WTC11 (cell line): ENCODE data around the gene ZDHHC14. TPM values are rescaled to one million over a fixed set of nuclear protein-coding genes. Genes with fewer than 3 reads are reported as not detected.

Experiments used
- ATAC-seq: fragments of 200-7000 bp; cut with Tn5 transposase; 2 replicates; pipeline ENCODE4 v1.10.0; 2021; ENCODE audit warnings: mild to moderate bottlenecking, moderate library complexity
- CTCF ChIA-PET: fragments of 300-600 bp; sonication (Branson Sonifier 250); formaldehyde crosslinking; loops from one replicate; lab custom pipeline; 2021; ENCODE audit warnings: antibody characterized with exemption; lab: Charles Lee
- POLR2A ChIA-PET: fragments of 350-600 bp; sonication (Branson Sonifier 250); formaldehyde crosslinking; loops from one replicate; lab custom pipeline; 2021; ENCODE audit warnings: antibody characterized with exemption; lab: Charles Lee
- DNase-seq: peaks from one replicate; pipeline ENCODE4 v3.0.0; 2021; ENCODE audit warnings: low spot score
- H3K27ac Mint-ChIP-seq: 2 replicates; pipeline ENCODE4 v1.8.0; 2021; ENCODE audit warnings: mixed read lengths
- H3K27me3 Mint-ChIP-seq: 2 replicates; pipeline ENCODE4 v1.8.0; 2021; ENCODE audit warnings: low read depth, mild to moderate bottlenecking, moderate library complexity, mixed read lengths
- H3K36me3 Mint-ChIP-seq: 2 replicates; pipeline ENCODE4 v1.8.0; 2021; ENCODE audit warnings: mixed read lengths
- H3K4me1 Mint-ChIP-seq: 2 replicates; pipeline ENCODE4 v1.8.0; 2022; ENCODE audit warnings: mixed read lengths
- H3K4me3 Mint-ChIP-seq: 2 replicates; pipeline ENCODE4 v1.8.0; 2021; ENCODE audit warnings: mild to moderate bottlenecking, moderate library complexity, mixed read lengths
- H3K9me3 Mint-ChIP-seq: 2 replicates; pipeline ENCODE4 v1.8.0; 2021; ENCODE audit warnings: mixed read lengths
- EMX1 ChIP-seq: fragments of 250-450 bp; sonication (Bioruptor Pico); IDR thresholded peaks from 2 replicates; pipeline ENCODE4 v1.8.0; 2021; ENCODE audit warnings: mild to moderate bottlenecking
- MYBL2 ChIP-seq: sonication (generic); formaldehyde crosslinking; IDR thresholded peaks from 2 replicates; pipeline ENCODE4 v1.8.1; 2023; ENCODE audit warnings: mild to moderate bottlenecking, moderate library complexity, missing genetic modification reagents
- NFATC4 ChIP-seq: fragments of 250-450 bp; sonication (Bioruptor Pico); IDR thresholded peaks from 2 replicates; pipeline ENCODE4 v1.9.0; 2021; ENCODE audit warnings: mild to moderate bottlenecking
- NFE2L1 ChIP-seq: sonication (generic); formaldehyde crosslinking; IDR thresholded peaks from 2 replicates; pipeline ENCODE4 v1.8.1; 2023; ENCODE audit warnings: missing genetic modification reagents
- OVOL2 ChIP-seq: fragments of 250-450 bp; sonication (Bioruptor Pico); IDR thresholded peaks from 2 replicates; pipeline ENCODE4 v1.9.0; 2021; ENCODE audit warnings: mild to moderate bottlenecking, borderline replicate concordance
- SP1 ChIP-seq: sonication (generic); formaldehyde crosslinking; conservative IDR thresholded peaks from 2 replicates; pipeline ENCODE4 v1.8.1; 2022; ENCODE audit warnings: missing genetic modification reagents
- TP53 ChIP-seq: sonication (generic); formaldehyde crosslinking; IDR thresholded peaks from 2 replicates; pipeline ENCODE4 v1.8.1; 2023; ENCODE audit warnings: mild to moderate bottlenecking, missing genetic modification reagents
- ZBTB21 ChIP-seq: sonication (generic); formaldehyde crosslinking; IDR thresholded peaks from 2 replicates; pipeline ENCODE4 v1.8.1; 2023; ENCODE audit warnings: mild to moderate bottlenecking, missing genetic modification reagents, borderline replicate concordance
- ZNF121 ChIP-seq: sonication (generic); formaldehyde crosslinking; IDR thresholded peaks from 2 replicates; pipeline ENCODE4 v1.8.0; 2023; ENCODE audit warnings: missing genetic modification reagents
- ZNF416 ChIP-seq: fragments of 250-450 bp; sonication (Bioruptor Pico); IDR thresholded peaks from 2 replicates; pipeline ENCODE4 v1.9.0; 2021; ENCODE audit warnings: mild to moderate bottlenecking, inconsistent platforms
- ZNF423 ChIP-seq: fragments of 250-450 bp; sonication (Bioruptor Pico); IDR thresholded peaks from 2 replicates; pipeline ENCODE4 v2.1.2; 2022; ENCODE audit warnings: mild to moderate bottlenecking, moderate library complexity
- total RNA-seq: library from RNA; stranded (reverse); gene quantifications from 3 replicates; pipeline ENCODE4 v1.2.3, GENCODE V29; 2021
- TF ChIP-seq, protein P1 (sequence below): sonication (generic); formaldehyde crosslinking; IDR thresholded peaks from 2 replicates; pipeline ENCODE4 v1.8.1; 2023; ENCODE audit warnings: mild to moderate bottlenecking, moderate library complexity, missing genetic modification reagents
- TF ChIP-seq, protein P2 (sequence below): fragments of 200-600 bp; IDR thresholded peaks from 2 replicates; pipeline ENCODE4 v1.8.0; 2022; ENCODE audit warnings: antibody characterized with exemption
- TF ChIP-seq, protein P3 (sequence below): sonication (generic); formaldehyde crosslinking; IDR thresholded peaks from 2 replicates; pipeline ENCODE4 v1.8.0; 2022; ENCODE audit warnings: missing genetic modification reagents
- TF ChIP-seq, protein P4 (sequence below): sonication (generic); formaldehyde crosslinking; IDR thresholded peaks from 2 replicates; pipeline ENCODE4 v1.8.1; 2022; ENCODE audit warnings: mild to moderate bottlenecking, moderate library complexity, missing genetic modification reagents
- TF ChIP-seq, protein P5 (sequence below): fragments of 250-450 bp; sonication (Bioruptor Pico); conservative IDR thresholded peaks from 2 replicates; pipeline ENCODE4 v1.9.0; 2021; ENCODE audit warnings: mild to moderate bottlenecking
- TF ChIP-seq, protein P6 (sequence below): sonication (generic); formaldehyde crosslinking; IDR thresholded peaks from 2 replicates; pipeline ENCODE4 v1.8.1; 2023; ENCODE audit warnings: mild to moderate bottlenecking, missing genetic modification reagents, moderate library complexity
- TF ChIP-seq, protein P7 (sequence below): sonication (generic); formaldehyde crosslinking; conservative IDR thresholded peaks from 2 replicates; pipeline ENCODE4 v1.8.1; 2023; ENCODE audit warnings: mild to moderate bottlenecking, low read depth, missing genetic modification reagents, moderate library complexity

The ZDHHC14 gene
- total RNA-seq, 1 experiment from 2014 or later, result 6.6 TPM

DNA sequence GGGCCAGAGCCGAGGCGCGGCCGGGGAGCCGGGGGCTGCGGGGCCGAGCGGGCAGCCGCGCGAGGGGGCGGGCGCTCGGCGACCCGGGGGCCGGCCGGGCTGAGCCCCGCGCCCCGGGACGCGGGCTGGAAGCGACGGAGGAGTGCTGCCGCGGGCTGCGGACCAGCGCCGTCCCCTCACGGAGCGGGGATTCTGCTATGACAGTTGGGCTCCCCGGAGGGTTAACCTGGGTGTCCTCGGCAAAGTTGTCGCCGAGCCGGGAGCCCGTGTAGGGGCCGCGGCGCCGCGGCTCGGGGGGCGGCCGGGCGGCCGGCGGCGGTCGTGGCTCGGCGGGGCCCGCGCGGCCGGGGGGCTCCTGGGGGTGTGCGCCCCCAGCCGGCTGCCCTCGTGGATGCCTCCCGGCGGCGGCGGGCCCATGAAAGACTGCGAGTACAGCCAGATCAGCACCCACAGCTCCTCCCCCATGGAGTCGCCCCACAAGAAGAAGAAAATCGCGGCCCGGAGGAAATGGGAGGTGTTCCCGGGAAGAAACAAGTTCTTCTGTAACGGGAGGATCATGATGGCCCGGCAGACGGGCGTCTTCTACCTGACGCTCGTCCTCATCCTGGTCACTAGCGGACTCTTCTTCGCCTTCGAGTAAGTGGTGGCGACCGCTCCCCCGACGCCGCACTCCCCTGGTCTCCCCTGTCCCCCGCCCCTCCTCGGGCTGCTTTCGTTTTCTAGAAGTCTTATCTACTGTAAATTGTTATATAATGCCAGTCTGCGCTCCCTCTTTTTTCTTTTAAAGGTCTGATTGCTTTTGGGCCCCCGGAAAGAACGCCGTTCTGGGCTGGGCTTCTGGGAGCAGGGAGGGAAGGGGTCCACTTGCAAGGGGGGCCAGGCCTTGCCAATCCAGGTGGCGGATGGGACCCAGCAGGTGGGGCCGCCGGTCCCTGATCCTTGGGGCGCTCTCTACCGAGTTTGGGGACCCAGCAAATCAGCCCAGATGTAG lies 936 bp downstream of the ZDHHC14 start:
- peak; percentile 40 for DNase-seq
- TF ChIP-seq, protein P1, sequence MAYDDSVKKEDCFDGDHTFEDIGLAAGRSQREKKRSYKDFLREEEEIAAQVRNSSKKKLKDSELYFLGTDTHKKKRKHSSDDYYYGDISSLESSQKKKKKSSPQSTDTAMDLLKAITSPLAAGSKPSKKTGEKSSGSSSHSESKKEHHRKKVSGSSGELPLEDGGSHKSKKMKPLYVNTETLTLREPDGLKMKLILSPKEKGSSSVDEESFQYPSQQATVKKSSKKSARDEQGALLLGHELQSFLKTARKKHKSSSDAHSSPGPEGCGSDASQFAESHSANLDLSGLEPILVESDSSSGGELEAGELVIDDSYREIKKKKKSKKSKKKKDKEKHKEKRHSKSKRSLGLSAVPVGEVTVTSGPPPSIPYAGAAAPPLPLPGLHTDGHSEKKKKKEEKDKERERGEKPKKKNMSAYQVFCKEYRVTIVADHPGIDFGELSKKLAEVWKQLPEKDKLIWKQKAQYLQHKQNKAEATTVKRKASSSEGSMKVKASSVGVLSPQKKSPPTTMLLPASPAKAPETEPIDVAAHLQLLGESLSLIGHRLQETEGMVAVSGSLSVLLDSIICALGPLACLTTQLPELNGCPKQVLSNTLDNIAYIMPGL (CRISPR knock-in tag), result 0 out of 2 replicates have a peak, but pooled peaks have one; percentile 22
- TF ChIP-seq, protein P2, sequence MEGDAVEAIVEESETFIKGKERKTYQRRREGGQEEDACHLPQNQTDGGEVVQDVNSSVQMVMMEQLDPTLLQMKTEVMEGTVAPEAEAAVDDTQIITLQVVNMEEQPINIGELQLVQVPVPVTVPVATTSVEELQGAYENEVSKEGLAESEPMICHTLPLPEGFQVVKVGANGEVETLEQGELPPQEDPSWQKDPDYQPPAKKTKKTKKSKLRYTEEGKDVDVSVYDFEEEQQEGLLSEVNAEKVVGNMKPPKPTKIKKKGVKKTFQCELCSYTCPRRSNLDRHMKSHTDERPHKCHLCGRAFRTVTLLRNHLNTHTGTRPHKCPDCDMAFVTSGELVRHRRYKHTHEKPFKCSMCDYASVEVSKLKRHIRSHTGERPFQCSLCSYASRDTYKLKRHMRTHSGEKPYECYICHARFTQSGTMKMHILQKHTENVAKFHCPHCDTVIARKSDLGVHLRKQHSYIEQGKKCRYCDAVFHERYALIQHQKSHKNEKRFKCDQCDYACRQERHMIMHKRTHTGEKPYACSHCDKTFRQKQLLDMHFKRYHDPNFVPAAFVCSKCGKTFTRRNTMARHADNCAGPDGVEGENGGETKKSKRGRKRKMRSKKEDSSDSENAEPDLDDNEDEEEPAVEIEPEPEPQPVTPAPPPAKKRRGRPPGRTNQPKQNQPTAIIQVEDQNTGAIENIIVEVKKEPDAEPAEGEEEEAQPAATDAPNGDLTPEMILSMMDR, result no peak
- no peaks in the 10 kb centered on the region for H3K9me3 Mint-ChIP-seq
- peaks cover 21% of the 10 kb centered on the region for H3K4me1 Mint-ChIP-seq
- no peaks in the 10 kb centered on the region; the same call in 1 of the 2 replicates for H3K36me3 Mint-ChIP-seq
- CTCF ChIA-PET, result no interaction called here
- ATAC-seq, result no peak
- POLR2A ChIA-PET, result no interaction called here
- peaks cover 25% of the 10 kb centered on the region for H3K27me3 Mint-ChIP-seq
- H3K4me3 Mint-ChIP-seq, result peak overlapping the region; percentile 82
- H3K27ac Mint-ChIP-seq, result no peak overlapping the region

DNA sequence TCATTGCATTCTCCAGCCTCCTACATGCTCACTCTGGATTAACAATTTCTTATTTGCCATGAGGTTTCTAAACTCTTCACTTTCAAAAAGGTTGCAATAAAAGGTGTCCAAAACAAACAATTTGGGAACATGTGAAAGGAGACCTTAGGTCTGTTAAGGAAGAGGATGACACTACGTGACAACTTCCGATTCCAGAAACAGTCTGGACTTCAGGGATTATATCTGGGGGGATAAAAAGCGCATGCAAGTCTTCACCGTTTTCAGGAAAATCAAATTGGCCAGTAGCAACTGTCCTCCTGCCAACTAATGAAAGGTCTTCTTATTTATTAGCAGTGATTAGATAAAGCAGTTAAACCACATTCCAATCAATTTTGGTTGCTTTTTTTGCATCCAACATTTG lies 1.8 kb downstream of the ZDHHC14 start:
- CTCF ChIA-PET, result no interaction called here

DNA sequence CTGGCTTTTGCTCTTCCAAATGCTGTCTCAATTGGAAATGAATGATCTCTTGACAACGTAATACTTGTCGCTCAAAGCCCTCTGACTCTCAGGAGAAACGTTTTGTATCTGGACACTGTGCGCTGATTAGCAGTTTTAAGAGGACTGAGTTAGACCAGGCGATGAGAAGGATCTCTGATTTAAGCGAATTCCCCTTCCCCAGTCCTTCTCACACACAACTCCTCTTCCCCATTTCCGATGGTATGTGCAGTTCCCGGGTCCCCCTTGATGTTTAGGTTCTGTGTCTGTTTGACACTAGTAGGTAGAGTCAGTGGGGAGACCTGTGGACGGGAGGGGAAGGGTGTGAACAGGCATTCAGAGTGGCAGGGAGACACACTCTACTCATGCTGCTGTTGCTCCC lies 2.5 kb downstream of the ZDHHC14 start:
- ChIA-PET CTCF (interaction anchor here (1.4 kb wide), 1 partner anchor 59 kb away, joined by 6 read pairs; no protein-coding TSS in a partner anchor), POLR2A (no interaction called here)
- no peak for DNase-seq
- H3K36me3 Mint-ChIP-seq, result no peaks in the 10 kb centered on the region; the same call in 1 of the 2 replicates
- H3K4me1 Mint-ChIP-seq, result peaks cover 21% of the 10 kb centered on the region
- H3K4me3 Mint-ChIP-seq, result peak overlapping the region; percentile 82
- H3K9me3 Mint-ChIP-seq, result no peaks in the 10 kb centered on the region
- no peak for ATAC-seq
- peaks cover 19% of the 10 kb centered on the region for H3K27me3 Mint-ChIP-seq
- no peak overlapping the region for H3K27ac Mint-ChIP-seq
- TF ChIP-seq, protein P3, sequence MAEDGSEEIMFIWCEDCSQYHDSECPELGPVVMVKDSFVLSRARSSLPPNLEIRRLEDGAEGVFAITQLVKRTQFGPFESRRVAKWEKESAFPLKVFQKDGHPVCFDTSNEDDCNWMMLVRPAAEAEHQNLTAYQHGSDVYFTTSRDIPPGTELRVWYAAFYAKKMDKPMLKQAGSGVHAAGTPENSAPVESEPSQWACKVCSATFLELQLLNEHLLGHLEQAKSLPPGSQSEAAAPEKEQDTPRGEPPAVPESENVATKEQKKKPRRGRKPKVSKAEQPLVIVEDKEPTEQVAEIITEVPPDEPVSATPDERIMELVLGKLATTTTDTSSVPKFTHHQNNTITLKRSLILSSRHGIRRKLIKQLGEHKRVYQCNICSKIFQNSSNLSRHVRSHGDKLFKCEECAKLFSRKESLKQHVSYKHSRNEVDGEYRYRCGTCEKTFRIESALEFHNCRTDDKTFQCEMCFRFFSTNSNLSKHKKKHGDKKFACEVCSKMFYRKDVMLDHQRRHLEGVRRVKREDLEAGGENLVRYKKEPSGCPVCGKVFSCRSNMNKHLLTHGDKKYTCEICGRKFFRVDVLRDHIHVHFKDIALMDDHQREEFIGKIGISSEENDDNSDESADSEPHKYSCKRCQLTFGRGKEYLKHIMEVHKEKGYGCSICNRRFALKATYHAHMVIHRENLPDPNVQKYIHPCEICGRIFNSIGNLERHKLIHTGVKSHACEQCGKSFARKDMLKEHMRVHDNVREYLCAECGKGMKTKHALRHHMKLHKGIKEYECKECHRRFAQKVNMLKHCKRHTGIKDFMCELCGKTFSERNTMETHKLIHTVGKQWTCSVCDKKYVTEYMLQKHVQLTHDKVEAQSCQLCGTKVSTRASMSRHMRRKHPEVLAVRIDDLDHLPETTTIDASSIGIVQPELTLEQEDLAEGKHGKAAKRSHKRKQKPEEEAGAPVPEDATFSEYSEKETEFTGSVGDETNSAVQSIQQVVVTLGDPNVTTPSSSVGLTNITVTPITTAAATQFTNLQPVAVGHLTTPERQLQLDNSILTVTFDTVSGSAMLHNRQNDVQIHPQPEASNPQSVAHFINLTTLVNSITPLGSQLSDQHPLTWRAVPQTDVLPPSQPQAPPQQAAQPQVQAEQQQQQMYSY (CRISPR knock-in tag), result no peak
- TF ChIP-seq, protein P4, sequence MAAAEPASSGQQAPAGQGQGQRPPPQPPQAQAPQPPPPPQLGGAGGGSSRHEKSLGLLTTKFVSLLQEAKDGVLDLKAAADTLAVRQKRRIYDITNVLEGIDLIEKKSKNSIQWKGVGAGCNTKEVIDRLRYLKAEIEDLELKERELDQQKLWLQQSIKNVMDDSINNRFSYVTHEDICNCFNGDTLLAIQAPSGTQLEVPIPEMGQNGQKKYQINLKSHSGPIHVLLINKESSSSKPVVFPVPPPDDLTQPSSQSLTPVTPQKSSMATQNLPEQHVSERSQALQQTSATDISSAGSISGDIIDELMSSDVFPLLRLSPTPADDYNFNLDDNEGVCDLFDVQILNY (CRISPR knock-in tag), result no peak
- TF ChIP-seq TP53 (CRISPR knock-in tag) (no peak), SP1 (CRISPR knock-in tag) (no peak), ZNF416 (CRISPR knock-in tag) (no peak), ZNF423 (CRISPR knock-in tag) (no peak)
- TF ChIP-seq, protein P5, sequence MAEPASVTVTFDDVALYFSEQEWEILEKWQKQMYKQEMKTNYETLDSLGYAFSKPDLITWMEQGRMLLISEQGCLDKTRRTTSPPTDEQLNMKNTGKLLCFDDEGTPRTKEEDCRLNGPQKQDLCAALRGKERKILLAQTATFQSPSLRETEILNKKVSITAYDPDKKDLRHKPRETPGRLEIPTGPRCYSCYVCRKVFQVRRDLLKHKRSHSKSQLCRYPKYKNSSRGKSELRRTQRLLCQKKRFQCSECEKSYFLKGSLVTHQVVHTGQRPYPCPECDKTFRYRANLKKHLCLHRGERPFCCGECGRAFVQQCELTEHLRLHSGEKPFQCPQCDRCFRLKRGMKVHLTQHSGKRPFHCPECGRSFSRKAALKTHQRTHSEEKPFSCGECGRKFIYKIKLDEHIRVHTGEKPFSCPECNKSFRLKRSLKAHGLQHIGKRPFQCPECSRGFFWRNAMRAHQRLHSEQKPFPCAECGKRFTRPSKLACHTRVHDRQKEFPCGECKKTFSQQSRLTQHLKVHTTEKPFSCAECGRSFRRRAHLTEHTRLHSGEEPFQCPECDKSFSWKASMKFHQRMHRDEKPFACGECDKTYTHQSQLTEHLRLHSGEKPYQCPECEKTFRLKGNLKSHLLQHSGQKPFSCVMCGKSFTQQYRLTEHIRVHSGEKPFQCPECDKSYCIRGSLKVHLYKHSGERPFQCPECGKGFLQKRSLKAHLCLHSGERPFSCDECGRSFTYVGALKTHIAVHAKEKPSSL (CRISPR knock-in tag), result no peak
- TF ChIP-seq, protein P6, sequence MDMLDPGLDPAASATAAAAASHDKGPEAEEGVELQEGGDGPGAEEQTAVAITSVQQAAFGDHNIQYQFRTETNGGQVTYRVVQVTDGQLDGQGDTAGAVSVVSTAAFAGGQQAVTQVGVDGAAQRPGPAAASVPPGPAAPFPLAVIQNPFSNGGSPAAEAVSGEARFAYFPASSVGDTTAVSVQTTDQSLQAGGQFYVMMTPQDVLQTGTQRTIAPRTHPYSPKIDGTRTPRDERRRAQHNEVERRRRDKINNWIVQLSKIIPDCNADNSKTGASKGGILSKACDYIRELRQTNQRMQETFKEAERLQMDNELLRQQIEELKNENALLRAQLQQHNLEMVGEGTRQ (CRISPR knock-in tag), result no peak

More for the DNA sequence above, 1.8 kb downstream of the ZDHHC14 start:
- POLR2A ChIA-PET, result no interaction called here
- H3K27me3 Mint-ChIP-seq, result peaks cover 21% of the 10 kb centered on the region
- no peaks in the 10 kb centered on the region for H3K9me3 Mint-ChIP-seq
- no peak for TF ChIP-seq SP1 (CRISPR knock-in tag)
- TF ChIP-seq OVOL2 (CRISPR knock-in tag), result no peak
- no peak for TF ChIP-seq MYBL2 (CRISPR knock-in tag)
- TF ChIP-seq EMX1 (CRISPR knock-in tag), result no peak
- no peak for TF ChIP-seq ZNF121 (CRISPR knock-in tag)
- TF ChIP-seq ZNF423 (CRISPR knock-in tag), result no peak
- no peak for TF ChIP-seq ZBTB21 (CRISPR knock-in tag)
- TF ChIP-seq NFATC4 (CRISPR knock-in tag), result no peak
- no peak for TF ChIP-seq NFE2L1 (CRISPR knock-in tag)
- TF ChIP-seq, protein P7, sequence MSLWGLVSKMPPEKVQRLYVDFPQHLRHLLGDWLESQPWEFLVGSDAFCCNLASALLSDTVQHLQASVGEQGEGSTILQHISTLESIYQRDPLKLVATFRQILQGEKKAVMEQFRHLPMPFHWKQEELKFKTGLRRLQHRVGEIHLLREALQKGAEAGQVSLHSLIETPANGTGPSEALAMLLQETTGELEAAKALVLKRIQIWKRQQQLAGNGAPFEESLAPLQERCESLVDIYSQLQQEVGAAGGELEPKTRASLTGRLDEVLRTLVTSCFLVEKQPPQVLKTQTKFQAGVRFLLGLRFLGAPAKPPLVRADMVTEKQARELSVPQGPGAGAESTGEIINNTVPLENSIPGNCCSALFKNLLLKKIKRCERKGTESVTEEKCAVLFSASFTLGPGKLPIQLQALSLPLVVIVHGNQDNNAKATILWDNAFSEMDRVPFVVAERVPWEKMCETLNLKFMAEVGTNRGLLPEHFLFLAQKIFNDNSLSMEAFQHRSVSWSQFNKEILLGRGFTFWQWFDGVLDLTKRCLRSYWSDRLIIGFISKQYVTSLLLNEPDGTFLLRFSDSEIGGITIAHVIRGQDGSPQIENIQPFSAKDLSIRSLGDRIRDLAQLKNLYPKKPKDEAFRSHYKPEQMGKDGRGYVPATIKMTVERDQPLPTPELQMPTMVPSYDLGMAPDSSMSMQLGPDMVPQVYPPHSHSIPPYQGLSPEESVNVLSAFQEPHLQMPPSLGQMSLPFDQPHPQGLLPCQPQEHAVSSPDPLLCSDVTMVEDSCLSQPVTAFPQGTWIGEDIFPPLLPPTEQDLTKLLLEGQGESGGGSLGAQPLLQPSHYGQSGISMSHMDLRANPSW (CRISPR knock-in tag), result no peak
- ATAC-seq, result no peak
- peaks cover 21% of the 10 kb centered on the region for H3K4me1 Mint-ChIP-seq
- H3K36me3 Mint-ChIP-seq, result no peaks in the 10 kb centered on the region; the same call in 1 of the 2 replicates
- peak overlapping the region; percentile 82 for H3K4me3 Mint-ChIP-seq
- H3K27ac Mint-ChIP-seq, result no peak overlapping the region
- no peak for DNase-seq
